Measurements from ENCODE around the gene CTRB2.

GRCh38 chr16:75248536-75249380 lies 41.8 kb upstream of the CTRB2 start:
- TF ChIP-seq CTCF (IDR thresholded peaks at IDR 0.05) (no peak), ZFX (IDR thresholded peaks at IDR 0.05; ENCODE audit: borderline replicate concordance) (no peak)
